ENCODE data around the gene ENTR1.
"Not testable (repeated sequence)": the region's sequence is repeated elsewhere in the genome, so short reads cannot be mapped to it uniquely, and the experiment has no call there.

Gene ENTR1

DNA sequence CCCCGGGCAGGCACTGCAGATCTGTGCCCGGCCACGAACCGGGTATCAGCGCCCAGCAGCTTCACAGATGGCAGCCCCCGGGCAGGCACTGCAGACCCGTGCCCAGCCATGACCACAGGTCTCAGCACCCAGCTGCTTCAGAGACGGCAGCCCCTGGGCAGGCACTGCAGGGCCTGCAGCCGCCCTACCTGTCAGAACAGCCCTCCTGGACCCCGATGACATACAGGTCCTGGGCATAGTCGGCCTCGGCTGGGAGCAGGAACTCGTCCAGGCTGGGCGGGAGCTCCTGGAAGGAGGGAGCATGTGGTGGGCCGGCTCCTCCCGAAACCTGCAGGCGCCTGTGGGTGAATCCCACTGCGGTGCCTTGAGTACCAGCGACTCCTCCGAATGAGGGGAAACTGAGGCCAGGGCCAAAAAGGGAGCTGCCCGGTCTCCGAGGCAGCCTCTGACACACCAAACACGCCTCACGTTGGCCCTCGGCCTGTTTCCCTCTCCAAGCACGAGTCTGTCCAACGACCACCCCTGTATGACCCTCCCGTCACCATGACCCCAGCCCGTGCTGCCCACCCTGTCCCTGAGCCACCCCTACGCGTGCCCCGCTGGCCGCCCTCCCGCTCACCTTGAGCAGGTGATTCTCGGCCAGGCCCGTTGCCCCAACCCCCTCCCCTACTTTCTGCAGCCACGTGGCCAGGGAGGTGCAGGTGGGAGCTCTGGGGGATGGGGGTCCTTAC is 23.6 kb upstream of the ENTR1 start:
- TF ChIP-seq GATA1 (IDR thresholded peaks at IDR 0.05; ENCODE audit: low read depth, low read length) (no peak), POLR2A (IDR thresholded peaks at IDR 0.05; ENCODE audit: low read length) (no peak)
- no peak for DNase-seq

DNA sequence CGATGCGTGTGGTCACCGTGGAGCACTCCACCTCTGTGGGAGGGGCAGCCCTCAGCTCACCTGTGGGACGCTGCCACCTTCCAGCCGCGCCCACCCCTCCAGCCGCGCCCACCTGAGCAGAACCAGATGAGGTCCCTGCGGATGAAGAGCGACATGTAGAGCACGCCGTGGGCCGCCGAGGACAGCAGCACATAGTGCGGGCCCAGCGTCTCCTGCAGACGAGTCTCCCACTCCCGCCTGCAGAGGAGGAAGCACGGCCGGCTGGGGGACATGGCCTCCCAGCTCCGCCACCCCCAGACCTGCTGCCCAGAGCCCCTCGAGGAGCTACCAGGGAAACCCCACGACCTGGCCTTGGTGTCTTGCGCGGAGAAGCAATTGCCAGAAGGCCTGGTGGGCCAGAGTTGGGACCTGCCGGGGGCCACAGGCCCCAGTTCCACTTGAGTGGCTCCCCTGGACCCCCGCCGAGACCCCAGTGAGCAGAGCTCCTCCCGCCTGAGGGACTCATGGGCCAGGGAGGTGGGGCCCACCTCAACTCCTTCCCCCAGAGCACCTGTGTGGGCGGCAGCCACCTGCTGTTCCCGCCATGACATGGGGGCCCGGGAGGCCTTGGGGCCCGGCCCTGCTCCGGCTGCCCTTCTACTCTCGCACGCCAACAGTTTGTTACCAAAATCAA is 22.8 kb upstream of the ENTR1 start:
- TF ChIP-seq POLR2A (IDR thresholded peaks at IDR 0.05; ENCODE audit: low read length) = no peak
- TF ChIP-seq GATA1 (IDR thresholded peaks at IDR 0.05; ENCODE audit: low read depth, low read length) = no peak
- no peak for DNase-seq

DNA sequence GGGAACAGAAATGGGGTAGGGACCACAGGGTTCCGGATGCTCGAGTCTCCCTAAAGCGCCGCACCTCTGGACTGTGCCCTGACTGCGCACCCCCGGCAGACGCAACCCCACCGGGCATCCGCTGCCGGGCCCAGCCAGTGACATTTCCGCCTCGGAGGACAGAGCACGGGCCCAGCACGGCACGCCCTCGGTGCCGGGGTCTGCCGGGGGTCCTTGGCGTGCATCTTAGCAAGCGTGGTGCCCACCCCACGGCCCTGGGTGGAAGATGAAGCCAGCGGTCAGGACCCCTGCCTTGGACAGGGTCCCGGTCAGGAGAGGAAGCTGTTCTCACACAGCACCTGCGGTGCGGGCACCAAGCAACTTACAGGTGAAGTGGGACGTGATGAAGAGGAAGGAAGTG is 22.2 kb upstream of the ENTR1 start:
- DNase-seq = no peak
- TF ChIP-seq POLR2A (IDR thresholded peaks at IDR 0.05; ENCODE audit: low read length) (no peak), GATA1 (IDR thresholded peaks at IDR 0.05; ENCODE audit: low read depth, low read length) (no peak)

DNA sequence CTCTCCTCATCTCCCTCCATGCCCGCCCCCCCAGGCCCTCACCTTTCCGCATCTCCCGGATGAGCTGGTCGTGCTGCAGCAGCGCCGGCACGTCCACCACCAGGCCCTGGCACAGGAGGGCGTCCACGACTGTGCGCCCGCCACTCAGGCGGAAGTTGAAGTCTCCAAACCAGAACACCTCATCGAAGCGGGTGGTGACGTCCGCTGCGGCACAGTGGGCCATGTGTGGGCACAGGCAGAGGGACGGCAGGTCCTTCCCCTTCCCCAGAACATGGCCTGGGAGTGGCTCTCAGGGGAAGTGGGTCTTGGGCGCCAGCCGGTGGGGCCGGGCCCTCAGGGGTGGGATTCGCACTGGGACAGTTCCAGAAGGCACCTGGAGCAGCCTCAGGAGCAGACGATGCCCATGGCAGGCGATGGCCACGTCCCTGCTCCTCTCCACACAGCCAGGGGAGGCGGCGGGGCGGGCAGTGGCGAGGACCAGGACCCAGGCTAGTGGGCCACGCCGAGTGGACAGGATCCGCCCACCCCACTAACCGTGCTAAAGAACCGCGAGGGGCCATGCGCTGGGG is 21.5 kb upstream of the ENTR1 start:
- no peak for DNase-seq
- TF ChIP-seq GATA1 (IDR thresholded peaks at IDR 0.05; ENCODE audit: low read depth, low read length) (no peak), POLR2A (IDR thresholded peaks at IDR 0.05; ENCODE audit: low read length) (no peak)

DNA sequence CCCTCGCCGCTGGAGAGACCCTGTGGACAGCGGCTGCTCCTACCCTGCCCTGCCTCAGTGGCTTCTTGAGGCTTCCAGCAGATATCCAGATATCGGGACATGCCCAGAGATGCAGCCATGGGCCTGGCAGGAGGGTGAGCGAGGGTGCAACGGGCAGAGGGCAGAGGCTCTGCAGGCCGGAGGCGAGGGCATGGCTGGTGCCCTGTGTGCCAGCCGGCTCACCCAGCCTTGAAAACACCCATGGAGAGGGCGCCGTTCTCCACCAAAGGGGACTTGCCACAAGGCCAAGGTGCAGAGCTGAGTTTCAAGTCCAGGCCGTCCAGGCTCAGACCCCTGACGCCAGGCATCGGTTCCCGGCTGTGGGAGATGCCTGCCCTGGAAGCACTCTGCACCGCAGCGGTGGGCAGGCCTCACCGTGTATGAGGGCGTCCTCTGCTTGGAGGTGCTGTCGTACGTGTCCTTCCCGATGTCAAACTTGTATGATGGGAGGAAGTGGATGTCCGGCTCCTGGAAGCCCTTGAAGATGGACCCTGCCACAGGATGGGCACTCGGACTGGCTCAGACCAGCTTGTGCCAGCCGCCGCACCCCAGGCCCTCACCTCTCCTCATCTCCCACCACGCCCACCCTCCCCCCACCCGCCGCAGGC is 20.3 kb upstream of the ENTR1 start:
- TF ChIP-seq POLR2A (IDR thresholded peaks at IDR 0.05; ENCODE audit: low read length) (no peak), GATA1 (IDR thresholded peaks at IDR 0.05; ENCODE audit: low read depth, low read length) (no peak)
- no peak for DNase-seq

DNA sequence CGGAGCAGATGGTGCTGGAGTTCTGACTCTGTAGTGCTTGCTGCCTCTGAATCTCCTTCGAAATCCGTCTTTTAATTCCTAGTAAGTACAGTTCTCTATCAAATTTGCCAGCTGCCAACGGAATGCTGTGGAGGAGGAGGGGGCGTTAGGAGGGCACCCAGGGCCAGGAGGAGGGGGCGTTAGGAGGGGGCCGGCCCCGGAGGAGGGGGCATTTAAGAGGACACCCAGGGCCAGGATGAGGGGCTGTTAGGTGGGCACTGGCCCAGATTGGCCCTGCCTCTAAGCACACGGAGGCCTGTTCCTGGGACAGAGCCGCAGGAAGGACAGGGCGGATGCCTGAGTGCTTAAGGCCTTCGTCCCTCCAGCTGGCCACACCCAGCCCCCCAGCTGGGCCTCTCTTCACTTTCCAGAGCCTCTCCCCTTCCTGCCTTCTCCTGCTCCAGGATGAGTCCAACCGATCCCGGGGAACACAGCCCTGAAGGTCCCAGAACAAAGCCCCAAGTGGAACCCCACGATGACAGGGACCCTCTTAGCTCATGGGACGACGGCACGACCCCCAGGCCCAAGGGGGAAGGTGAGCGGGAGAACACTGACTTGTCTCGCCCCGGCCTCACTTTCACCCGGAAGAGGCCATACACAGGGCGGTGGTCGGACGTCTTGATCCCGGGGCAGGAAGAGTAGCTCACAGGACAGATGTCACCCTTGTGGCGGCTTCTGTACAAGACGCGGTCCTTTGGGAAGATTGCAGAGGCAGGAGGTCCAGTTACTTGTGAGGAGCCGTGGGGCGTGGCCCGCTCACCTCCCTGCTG is 19.5 kb upstream of the ENTR1 start:
- TF ChIP-seq GATA1 (IDR thresholded peaks at IDR 0.05; ENCODE audit: low read depth, low read length) (no peak), POLR2A (IDR thresholded peaks at IDR 0.05; ENCODE audit: low read length) (no peak)
- no peak for DNase-seq

DNA sequence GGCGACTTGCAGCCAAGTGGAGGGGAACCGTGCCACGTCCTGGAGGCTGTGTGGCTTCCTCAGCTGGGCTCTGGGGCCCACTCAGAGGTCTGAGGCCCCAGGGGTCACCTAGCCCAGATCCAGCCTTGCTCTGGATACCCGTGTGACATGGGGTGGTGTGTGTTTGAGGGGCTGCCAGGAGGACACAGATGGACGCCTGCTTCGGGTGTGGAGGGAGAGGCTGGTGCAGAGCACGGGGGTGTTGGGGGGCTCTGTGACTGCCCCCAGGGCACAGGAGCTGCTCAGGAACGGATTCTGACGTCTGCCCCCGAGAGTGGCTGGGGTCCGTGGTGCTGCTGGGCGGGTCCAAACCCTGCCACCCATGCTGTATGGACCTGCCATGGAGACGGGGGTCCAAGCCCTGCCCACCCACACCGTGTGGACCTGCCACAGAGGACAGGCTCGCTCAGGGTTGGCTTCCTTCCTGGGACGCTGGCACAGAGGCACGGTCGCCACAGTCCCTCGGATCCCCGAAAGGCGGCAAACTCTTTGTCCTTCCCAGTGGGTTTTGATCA is 18.7 kb upstream of the ENTR1 start:
- TF ChIP-seq POLR2A (IDR thresholded peaks at IDR 0.05; ENCODE audit: low read length) (no peak), GATA1 (IDR thresholded peaks at IDR 0.05; ENCODE audit: low read depth, low read length) (no peak)
- DNase-seq = no peak

DNA sequence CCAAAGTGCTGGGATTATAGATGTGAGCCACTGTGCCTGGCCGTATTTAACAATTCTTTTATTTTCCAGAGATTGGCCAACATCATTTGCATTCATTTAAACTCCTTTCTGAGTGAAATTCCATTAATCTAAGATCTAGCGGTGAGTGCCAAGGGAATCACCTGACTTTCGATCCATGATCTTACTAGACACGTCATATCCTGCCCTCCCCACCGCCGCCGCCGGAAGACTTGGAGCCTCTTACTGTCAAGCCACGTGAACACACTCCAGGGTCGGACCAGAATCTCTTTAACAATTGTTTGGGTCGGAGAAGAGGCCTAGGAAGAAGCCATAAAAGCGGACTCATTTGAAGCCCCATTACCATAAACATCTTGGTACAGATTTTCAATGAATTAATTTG is 16.4 kb upstream of the ENTR1 start:
- TF ChIP-seq GATA1 (IDR thresholded peaks at IDR 0.05; ENCODE audit: low read depth, low read length) (no peak), POLR2A (IDR thresholded peaks at IDR 0.05; ENCODE audit: low read length) (no peak)
- no peak for DNase-seq

DNA sequence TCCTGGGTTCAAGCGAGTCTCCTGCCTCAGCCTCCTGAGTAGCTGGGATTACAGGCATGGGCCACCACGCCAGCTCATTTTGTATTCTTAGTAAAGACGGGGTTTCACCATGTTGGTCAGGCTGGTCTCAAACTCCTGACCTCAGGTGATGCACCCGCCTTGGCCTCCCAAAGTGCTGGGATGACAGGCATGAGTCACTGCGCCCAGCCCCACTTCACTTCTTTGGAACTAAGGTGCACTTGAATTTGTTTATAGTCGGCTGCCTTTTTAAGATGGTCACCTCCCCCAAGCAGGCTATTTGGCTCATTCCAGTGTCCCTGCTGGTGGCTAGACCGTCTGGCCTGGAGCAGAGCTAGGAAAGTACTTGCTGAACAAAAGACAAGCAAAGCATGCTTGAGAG is 15.0 kb upstream of the ENTR1 start:
- not testable (repeated sequence) for DNase-seq

DNA sequence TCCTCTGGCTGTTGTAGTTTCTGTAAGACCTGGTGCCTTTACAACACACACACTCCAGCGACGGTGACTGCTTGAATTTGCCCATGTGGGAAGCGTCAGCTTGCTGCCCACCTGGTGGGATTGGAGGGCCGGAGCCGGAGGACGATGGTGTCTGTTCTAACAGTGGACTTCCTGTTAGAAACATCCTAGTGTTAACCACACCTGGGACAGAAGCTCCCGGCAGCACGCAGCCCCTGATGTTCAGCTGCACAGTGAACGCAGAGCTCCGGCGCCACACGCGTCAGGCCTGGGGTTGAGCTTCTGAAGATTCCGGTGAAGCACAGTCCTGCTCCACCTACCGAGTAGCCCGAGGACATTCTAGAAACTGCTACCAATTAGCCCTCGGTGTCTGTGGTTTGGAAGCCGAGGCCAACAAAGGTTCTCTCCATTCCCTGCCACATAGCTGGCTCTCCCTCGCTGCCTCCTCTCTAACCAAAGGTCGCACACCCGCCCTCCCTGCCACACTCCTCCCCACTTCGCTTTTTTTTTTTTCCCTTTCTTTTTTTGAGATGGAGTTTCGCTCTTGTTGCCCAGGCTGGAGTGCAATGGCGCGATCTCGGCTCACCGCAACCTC is 14.4 kb upstream of the ENTR1 start:
- no peak for DNase-seq
- TF ChIP-seq POLR2A (IDR thresholded peaks at IDR 0.05; ENCODE audit: low read length) (no peak), GATA1 (IDR thresholded peaks at IDR 0.05; ENCODE audit: low read depth, low read length) (no peak)

DNA sequence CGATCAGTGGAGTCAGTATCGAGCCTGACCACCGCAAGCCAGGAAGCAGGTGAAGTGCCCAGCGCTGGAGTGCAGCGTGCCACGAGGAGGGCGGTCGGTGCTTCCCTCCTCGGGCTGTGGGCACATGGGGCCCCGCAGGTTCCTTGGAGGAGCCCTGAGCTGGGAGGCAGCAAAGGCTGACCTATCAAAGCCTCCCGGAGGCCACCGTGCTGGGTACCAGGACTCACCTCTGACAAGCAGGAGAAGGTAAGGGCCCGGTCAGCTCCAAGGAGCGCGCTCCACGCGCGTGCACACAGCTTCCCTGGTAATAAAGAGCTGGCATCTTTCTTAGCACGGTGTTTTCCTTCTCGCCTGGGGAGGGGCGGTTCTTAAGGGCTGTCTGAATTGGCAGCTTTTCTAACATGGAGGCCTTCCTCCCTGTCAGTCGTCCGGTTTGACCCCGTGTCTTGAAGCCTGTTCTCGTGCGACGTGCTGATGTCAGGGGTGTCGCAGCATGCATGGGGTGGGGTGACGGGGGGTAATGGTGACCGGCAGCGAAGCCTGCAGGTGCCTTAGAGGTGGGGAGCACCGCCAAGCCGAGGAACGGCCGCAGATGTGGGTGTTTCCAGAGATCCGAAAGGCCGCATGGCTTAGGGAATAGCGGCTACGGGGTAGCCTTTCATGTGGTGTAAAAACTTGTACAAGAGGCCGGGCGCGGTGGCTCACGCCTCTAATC is 13.2 kb upstream of the ENTR1 start:
- TF ChIP-seq POLR2A (IDR thresholded peaks at IDR 0.05; ENCODE audit: low read length) = no peak
- TF ChIP-seq GATA1 (IDR thresholded peaks at IDR 0.05; ENCODE audit: low read depth, low read length) = no peak
- DNase-seq = no peak

DNA sequence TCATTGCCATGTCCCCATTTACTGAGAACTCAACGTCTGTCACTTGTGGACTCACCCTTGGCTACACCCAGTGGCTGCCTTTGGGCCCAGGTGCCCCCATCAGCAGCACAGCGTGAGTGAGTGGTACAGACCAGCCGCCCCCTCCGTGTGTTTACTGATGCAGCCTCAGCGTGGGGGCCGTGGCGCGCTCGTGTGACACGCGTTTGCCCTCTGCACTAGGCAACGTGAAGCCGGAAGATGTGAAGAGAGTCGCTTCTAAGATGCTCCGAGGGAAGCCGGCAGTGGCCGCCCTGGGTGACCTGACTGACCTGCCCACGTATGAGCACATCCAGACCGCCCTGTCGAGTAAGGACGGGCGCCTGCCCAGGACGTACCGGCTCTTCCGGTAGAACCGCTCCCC is 12.5 kb upstream of the ENTR1 start:
- no peak for DNase-seq
- TF ChIP-seq GATA1 (IDR thresholded peaks at IDR 0.05; ENCODE audit: low read depth, low read length) (no peak), POLR2A (IDR thresholded peaks at IDR 0.05; ENCODE audit: low read length) (no peak)

DNA sequence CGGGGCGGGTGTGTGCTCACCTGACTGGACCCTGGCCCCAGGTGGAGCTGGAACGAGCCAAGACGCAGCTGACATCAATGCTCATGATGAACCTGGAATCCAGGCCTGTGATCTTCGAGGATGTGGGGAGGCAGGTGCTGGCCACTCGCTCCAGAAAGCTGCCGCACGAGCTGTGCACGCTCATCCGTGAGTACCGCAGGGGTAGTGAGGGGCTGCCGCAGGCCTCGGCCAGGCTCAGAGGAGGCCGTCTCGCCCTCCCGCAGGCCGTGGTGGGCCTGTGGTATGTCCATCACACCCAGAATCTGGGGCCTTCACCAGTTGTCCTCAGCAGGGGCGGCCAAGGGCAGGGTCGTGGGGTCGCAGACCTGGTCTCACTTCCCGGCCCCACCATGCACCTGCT is 11.4 kb upstream of the ENTR1 start:
- no peak for DNase-seq
- no peak for TF ChIP-seq POLR2A (IDR thresholded peaks at IDR 0.05; ENCODE audit: low read length)
- no peak for TF ChIP-seq GATA1 (IDR thresholded peaks at IDR 0.05; ENCODE audit: low read depth, low read length)
